HG03457 (cell line): ENCODE data around the gene CYFIP1.

Experiments used
- ATAC-seq: cut with Tn5 transposase; IDR thresholded peaks from one replicate; pipeline ENCODE4 v1.9.1; 2021; ENCODE audit warnings: moderate number of reproducible peaks; ENCODE audit not compliant: unreplicated experiment

The CYFIP1 gene

GRCh38 chr15:22951031-22951380 lies 29.2 kb downstream of the CYFIP1 start:
- no peak for ATAC-seq

GRCh38 chr15:22950256-22950990 lies 29.7 kb downstream of the CYFIP1 start:
- ATAC-seq, result no peak

GRCh38 chr15:22949074-22949547 lies 31.1 kb downstream of the CYFIP1 start:
- ATAC-seq, result no peak

- no peak for ATAC-seq
Measured at GRCh38 chr15:22948056-22948455, 32.1 kb downstream of the CYFIP1 start.

- no peak for ATAC-seq
Measured at GRCh38 chr15:22947101-22948000, 32.8 kb downstream of the CYFIP1 start.

GRCh38 chr15:22945071-22945470 lies 35.1 kb downstream of the CYFIP1 start:
- ATAC-seq, result no peak

GRCh38 chr15:22944651-22945050 lies 35.5 kb downstream of the CYFIP1 start:
- ATAC-seq, result no peak

GRCh38 chr15:22942877-22943276 lies 37.3 kb downstream of the CYFIP1 start:
- no peak for ATAC-seq

GRCh38 chr15:22942306-22942855 lies 37.8 kb downstream of the CYFIP1 start:
- ATAC-seq, result no peak

GRCh38 chr15:22941179-22941578 lies 39.0 kb downstream of the CYFIP1 start:
- ATAC-seq, result no peak

GRCh38 chr15:22939652-22940061 lies 40.5 kb downstream of the CYFIP1 start:
- no peak for ATAC-seq

- ATAC-seq, result no peak
Measured at GRCh38 chr15:22939051-22939450, 41.1 kb downstream of the CYFIP1 start.

GRCh38 chr15:22936577-22937472 lies 43.3 kb downstream of the CYFIP1 start:
- ATAC-seq, result peak; percentile 82

- ATAC-seq, result no peak
Measured at GRCh38 chr15:22933641-22934061, 46.5 kb downstream of the CYFIP1 start.

GRCh38 chr15:22931784-22932536 lies 48.2 kb downstream of the CYFIP1 start:
- no peak for ATAC-seq

- ATAC-seq, result no peak
Measured at GRCh38 chr15:22930782-22931484, 49.2 kb downstream of the CYFIP1 start.

- no peak for ATAC-seq
Measured at GRCh38 chr15:22927761-22928160, 52.4 kb downstream of the CYFIP1 start.

GRCh38 chr15:22925875-22926274 lies 54.3 kb downstream of the CYFIP1 start:
- no peak for ATAC-seq

GRCh38 chr15:22922003-22922402 lies 58.2 kb downstream of the CYFIP1 start:
- no peak for ATAC-seq
